ENCODE measurements around the gene SPTLC1.
A peak's percentile ranks its signal among the peaks of the same experiment; 100 is the strongest.
"Not testable (repeated sequence)": the region's sequence is repeated elsewhere in the genome, so short reads cannot be mapped to it uniquely, and the experiment has no call there.

Gene SPTLC1

GRCh38 chr9:92121265-92121664, 6.1 kb upstream of the SPTLC1 start:
- WGBS (ENCODE audit: insufficient coverage, insufficient read length): no CpG with 5 or more reads among the region's 1 CpG

GRCh38 chr9:92120138-92120537, 4.9 kb upstream of the SPTLC1 start:
- Histone ChIP-seq H3K27me3 (ENCODE audit: control insufficient read depth, insufficient read depth, low read length) (no peaks in the 10 kb centered on the region), H3K27ac (ENCODE audit: low read length) (no peak overlapping the region), H3K4me3 (ENCODE audit: low read length) (no peak overlapping the region), H3K9me3 (ENCODE audit: control insufficient read depth, insufficient read depth, low read length) (no peaks in the 10 kb centered on the region), H3K36me3 (ENCODE audit: control insufficient read depth, insufficient read depth, low read length) (no peaks in the 10 kb centered on the region), H3K4me1 (ENCODE audit: control insufficient read depth, insufficient read depth, low read length) (no peaks in the 10 kb centered on the region)
- DNase-seq (ENCODE audit: low read depth, low spot score): no peak

More at GRCh38 chr9:92121265-92121664, 6.1 kb upstream of the SPTLC1 start:
- Histone ChIP-seq H3K27me3 (ENCODE audit: control insufficient read depth, insufficient read depth, low read length) (no peaks in the 10 kb centered on the region), H3K9me3 (ENCODE audit: control insufficient read depth, insufficient read depth, low read length) (no peaks in the 10 kb centered on the region), H3K27ac (ENCODE audit: low read length) (no peak overlapping the region), H3K4me1 (ENCODE audit: control insufficient read depth, insufficient read depth, low read length) (no peaks in the 10 kb centered on the region), H3K36me3 (ENCODE audit: control insufficient read depth, insufficient read depth, low read length) (no peaks in the 10 kb centered on the region), H3K4me3 (ENCODE audit: low read length) (no peak overlapping the region)
- no peak for DNase-seq (ENCODE audit: low read depth, low spot score)

DNA sequence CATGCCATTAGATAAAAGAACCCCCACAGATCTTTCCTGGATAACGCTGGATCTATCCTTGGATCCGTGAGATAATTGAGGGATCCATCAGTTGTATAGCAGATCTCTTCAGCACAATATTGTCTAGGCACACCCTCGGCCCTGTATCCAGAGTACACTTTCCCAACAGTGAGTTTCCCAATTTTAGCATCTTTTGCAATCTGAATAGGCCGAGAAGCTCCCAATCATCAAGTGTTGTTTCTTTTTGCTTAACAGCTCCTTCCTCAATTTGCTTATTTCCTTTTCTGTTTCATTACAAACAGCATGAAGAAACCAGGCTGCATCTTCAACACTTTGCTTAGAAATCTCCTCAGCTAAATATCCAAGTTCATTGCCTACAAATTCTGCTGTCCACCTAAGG, 4.4 kb upstream of the SPTLC1 start:
- H3K27ac ChIP-seq (ENCODE audit: low read length): no peak overlapping the region
- H3K36me3 ChIP-seq (ENCODE audit: control insufficient read depth, insufficient read depth, low read length): no peaks in the 10 kb centered on the region
- DNase-seq (ENCODE audit: low read depth, low spot score): no peak
- no CpG with 5 or more reads among the region's 4 CpGs for WGBS (ENCODE audit: insufficient coverage, insufficient read length)
- no peak overlapping the region for H3K4me3 ChIP-seq (ENCODE audit: low read length)
- no peaks in the 10 kb centered on the region for H3K9me3 ChIP-seq (ENCODE audit: control insufficient read depth, insufficient read depth, low read length)
- H3K4me1 ChIP-seq (ENCODE audit: control insufficient read depth, insufficient read depth, low read length): no peaks in the 10 kb centered on the region
- no peaks in the 10 kb centered on the region for H3K27me3 ChIP-seq (ENCODE audit: control insufficient read depth, insufficient read depth, low read length)

GRCh38 chr9:92108122-92108521, 7.1 kb downstream of the SPTLC1 start:
- Histone ChIP-seq H3K9me3 (ENCODE audit: control insufficient read depth, insufficient read depth, low read length) (no peaks in the 10 kb centered on the region), H3K4me3 (ENCODE audit: low read length) (no peak overlapping the region), H3K27ac (ENCODE audit: low read length) (no peak overlapping the region), H3K4me1 (ENCODE audit: control insufficient read depth, insufficient read depth, low read length) (no peaks in the 10 kb centered on the region), H3K36me3 (ENCODE audit: control insufficient read depth, insufficient read depth, low read length) (peaks cover 5% of the 10 kb centered on the region; the same call in 1 of the 2 replicates), H3K27me3 (ENCODE audit: control insufficient read depth, insufficient read depth, low read length) (no peaks in the 10 kb centered on the region)
- DNase-seq (ENCODE audit: low read depth, low spot score): no peak
- no CpG with 5 or more reads among the region's 4 CpGs for WGBS (ENCODE audit: insufficient coverage, insufficient read length)

GRCh38 chr9:92105446-92106225, 9.6 kb downstream of the SPTLC1 start:
- H3K9me3 ChIP-seq (ENCODE audit: control insufficient read depth, insufficient read depth, low read length); H3K36me3 ChIP-seq (ENCODE audit: control insufficient read depth, insufficient read depth, low read length); DNase-seq (ENCODE audit: low read depth, low spot score); H3K27me3 ChIP-seq (ENCODE audit: control insufficient read depth, insufficient read depth, low read length); H3K4me3 ChIP-seq (ENCODE audit: low read length); H3K4me1 ChIP-seq (ENCODE audit: control insufficient read depth, insufficient read depth, low read length); H3K27ac ChIP-seq (ENCODE audit: low read length): not testable (repeated sequence)
- WGBS (ENCODE audit: insufficient coverage, insufficient read length): no CpG with 5 or more reads among the region's 36 CpGs

DNA sequence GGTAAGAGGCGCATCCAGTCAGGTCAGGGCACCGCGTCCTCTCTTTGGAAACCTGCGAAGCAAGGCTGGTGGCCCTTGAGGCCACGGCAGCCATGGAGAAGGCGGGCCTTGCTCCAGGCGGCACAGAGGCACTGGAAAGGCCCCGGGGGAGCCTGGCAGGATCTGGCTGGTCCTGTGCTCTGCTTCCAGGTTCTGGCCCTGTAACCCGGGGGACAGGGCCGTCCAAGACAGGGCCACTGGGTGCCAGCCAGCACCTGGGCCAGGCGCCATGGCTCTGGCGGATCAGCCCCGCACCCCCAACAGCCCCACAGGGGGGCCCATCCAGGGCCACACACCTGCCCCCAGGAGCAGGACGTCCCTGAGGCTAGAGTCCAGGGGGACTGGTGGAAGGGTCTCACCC, 11.6 kb downstream of the SPTLC1 start:
- DNase-seq (ENCODE audit: low read depth, low spot score); H3K36me3 ChIP-seq (ENCODE audit: control insufficient read depth, insufficient read depth, low read length); H3K9me3 ChIP-seq (ENCODE audit: control insufficient read depth, insufficient read depth, low read length); H3K4me1 ChIP-seq (ENCODE audit: control insufficient read depth, insufficient read depth, low read length); H3K27me3 ChIP-seq (ENCODE audit: control insufficient read depth, insufficient read depth, low read length); H3K4me3 ChIP-seq (ENCODE audit: low read length); H3K27ac ChIP-seq (ENCODE audit: low read length): not testable (repeated sequence)
- WGBS (ENCODE audit: insufficient coverage, insufficient read length): no CpG with 5 or more reads among the region's 14 CpGs

DNA sequence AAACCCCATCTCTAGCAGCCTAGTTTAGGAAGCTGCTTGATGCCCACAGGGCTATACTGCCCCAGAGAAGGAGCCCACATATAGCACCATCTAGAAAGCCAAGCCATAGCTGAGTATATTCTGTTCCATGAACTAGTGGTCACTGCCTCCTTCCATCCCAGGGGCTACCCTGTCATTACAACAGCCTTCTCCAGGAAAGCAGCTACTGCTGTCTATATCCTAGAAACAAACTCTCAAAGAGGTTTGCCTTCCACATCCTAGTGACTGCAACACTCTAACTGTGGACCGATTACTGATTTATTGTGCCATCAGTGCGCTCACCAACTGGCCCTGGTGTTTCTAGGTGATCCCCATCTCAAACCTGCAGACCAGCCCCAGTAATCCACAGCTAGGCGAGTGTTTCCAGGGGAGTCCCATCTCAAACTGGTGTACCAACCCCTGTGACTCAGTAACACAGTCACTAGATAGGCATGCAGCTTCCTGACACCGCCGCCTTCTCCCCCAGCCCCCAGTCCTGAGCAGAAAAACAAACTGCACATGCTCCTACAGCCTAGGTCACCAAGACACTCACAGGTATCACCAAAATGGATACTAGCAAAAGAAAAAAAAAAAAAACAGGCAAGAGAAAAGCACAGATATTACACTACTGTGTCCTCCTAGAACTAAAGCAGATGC, 14.8 kb downstream of the SPTLC1 start:
- Histone ChIP-seq H3K4me3 (ENCODE audit: low read length) (no peak overlapping the region), H3K36me3 (ENCODE audit: control insufficient read depth, insufficient read depth, low read length) (peaks cover 1% of the 10 kb centered on the region; the same call in 1 of the 2 replicates), H3K27me3 (ENCODE audit: control insufficient read depth, insufficient read depth, low read length) (no peaks in the 10 kb centered on the region), H3K9me3 (ENCODE audit: control insufficient read depth, insufficient read depth, low read length) (no peaks in the 10 kb centered on the region), H3K4me1 (ENCODE audit: control insufficient read depth, insufficient read depth, low read length) (0 out of 2 replicates have a peak, but pooled peaks cover 4% of the 10 kb centered on the region), H3K27ac (ENCODE audit: low read length) (no peak overlapping the region)
- no CpG with 5 or more reads among the region's 5 CpGs for WGBS (ENCODE audit: insufficient coverage, insufficient read length)
- no peak for DNase-seq (ENCODE audit: low read depth, low spot score)

GRCh38 chr9:92098638-92099037, 16.6 kb downstream of the SPTLC1 start:
- H3K36me3 ChIP-seq (ENCODE audit: control insufficient read depth, insufficient read depth, low read length): no peaks in the 10 kb centered on the region
- no peaks in the 10 kb centered on the region for H3K9me3 ChIP-seq (ENCODE audit: control insufficient read depth, insufficient read depth, low read length)
- no CpG with 5 or more reads among the region's 1 CpG for WGBS (ENCODE audit: insufficient coverage, insufficient read length)
- DNase-seq (ENCODE audit: low read depth, low spot score): no peak
- no peaks in the 10 kb centered on the region for H3K27me3 ChIP-seq (ENCODE audit: control insufficient read depth, insufficient read depth, low read length)
- 0 out of 2 replicates have a peak, but pooled peaks cover 6% of the 10 kb centered on the region for H3K4me1 ChIP-seq (ENCODE audit: control insufficient read depth, insufficient read depth, low read length)
- H3K4me3 ChIP-seq (ENCODE audit: low read length): no peak overlapping the region
- no peak overlapping the region for H3K27ac ChIP-seq (ENCODE audit: low read length)

GRCh38 chr9:92097997-92098482, 17.2 kb downstream of the SPTLC1 start:
- Histone ChIP-seq H3K27me3 (ENCODE audit: control insufficient read depth, insufficient read depth, low read length) (no peaks in the 10 kb centered on the region), H3K36me3 (ENCODE audit: control insufficient read depth, insufficient read depth, low read length) (no peaks in the 10 kb centered on the region), H3K9me3 (ENCODE audit: control insufficient read depth, insufficient read depth, low read length) (no peaks in the 10 kb centered on the region), H3K4me1 (ENCODE audit: control insufficient read depth, insufficient read depth, low read length) (0 out of 2 replicates have a peak, but pooled peaks cover 6% of the 10 kb centered on the region), H3K4me3 (ENCODE audit: low read length) (no peak overlapping the region), H3K27ac (ENCODE audit: low read length) (no peak overlapping the region)
- peak; percentile 88 for DNase-seq (ENCODE audit: low read depth, low spot score)
- no CpG with 5 or more reads among the region's 26 CpGs for WGBS (ENCODE audit: insufficient coverage, insufficient read length)

DNA sequence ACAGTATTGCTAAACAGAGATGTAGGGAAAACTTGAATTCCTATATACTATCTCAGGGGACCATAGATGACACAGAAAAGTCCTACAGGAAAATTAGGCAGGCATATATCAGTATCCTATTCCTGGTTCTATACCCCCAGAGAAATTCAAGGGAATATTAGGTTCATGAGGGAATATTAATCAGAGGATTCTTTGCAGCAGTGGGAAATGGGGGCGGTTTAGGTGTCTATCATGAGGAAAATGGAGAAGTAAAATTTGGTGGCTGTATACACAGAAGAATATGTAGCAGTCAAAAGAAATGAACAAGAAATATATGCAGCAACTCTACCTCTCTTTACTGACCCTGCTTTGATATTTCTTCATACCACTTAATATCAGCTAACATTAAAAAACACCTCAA, 20.0 kb downstream of the SPTLC1 start:
- WGBS (ENCODE audit: insufficient coverage, insufficient read length): no CpG with 5 or more reads among the region's 1 CpG
- DNase-seq (ENCODE audit: low read depth, low spot score): no peak
- 0 out of 2 replicates have a peak, but pooled peaks cover 6% of the 10 kb centered on the region for H3K4me1 ChIP-seq (ENCODE audit: control insufficient read depth, insufficient read depth, low read length)

More for the DNA sequence above, 20.0 kb downstream of the SPTLC1 start:
- no peaks in the 10 kb centered on the region for H3K27me3 ChIP-seq (ENCODE audit: control insufficient read depth, insufficient read depth, low read length)
- H3K27ac ChIP-seq (ENCODE audit: low read length): no peak overlapping the region
- no peaks in the 10 kb centered on the region for H3K36me3 ChIP-seq (ENCODE audit: control insufficient read depth, insufficient read depth, low read length)
- H3K4me3 ChIP-seq (ENCODE audit: low read length): no peak overlapping the region
- H3K9me3 ChIP-seq (ENCODE audit: control insufficient read depth, insufficient read depth, low read length): no peaks in the 10 kb centered on the region

All from iPS DF 6.9 (cell line).